IMR-90 (cell line): ENCODE measurements around the gene HUNK. TPM values are rescaled to one million over a fixed set of nuclear protein-coding genes. Genes with fewer than 3 reads are reported as not detected.

Experiments
- ATAC-seq: fragments of 200-7000 bp; cut with Tn5 transposase; 2 replicates; pipeline ENCODE4 v1.9.1; 2020; ENCODE audit warnings: low read depth, mild to moderate bottlenecking, moderate library complexity
- BruUV-seq: library from RNA; stranded (reverse); fragments of 400-500 nt; replicated peaks from 2 replicates; lab custom pipeline; 2021; lab: Mats Ljungman, UMichigan
- CTCF ChIA-PET: fragments of 300-600 bp; formaldehyde crosslinking; extraction: SDS; loops from one replicate; lab custom pipeline; 2021; ENCODE audit warnings: antibody characterized with exemption; lab: Yijun Ruan, JAX
- POLR2A ChIA-PET: fragments of 300-600 bp; sonication (Branson Sonifier 250); formaldehyde crosslinking; loops from one replicate; lab custom pipeline; 2022; ENCODE audit warnings: antibody characterized with exemption; ENCODE audit not compliant: unreplicated experiment; lab: Charles Lee
- DNase-seq: peaks from one replicate; pipeline ENCODE4 v3.0.0; 2013
- H2AFZ ChIP-seq: replicated peaks from 2 replicates; pipeline ENCODE3; 2013; ENCODE audit warnings: low read length, mild to moderate bottlenecking; ENCODE audit not compliant: poor library complexity
- H2AK5ac ChIP-seq: 2 replicates; pipeline ENCODE4 v1.6.1; 2013; ENCODE audit warnings: low read depth, low read length, inconsistent platforms
- H2AK9ac ChIP-seq: replicated peaks from 2 replicates; pipeline ENCODE3; 2013; ENCODE audit warnings: mild to moderate bottlenecking, low read depth, low read length, moderate library complexity; ENCODE audit not compliant: poor library complexity
- H2BK120ac ChIP-seq: 2 replicates; pipeline ENCODE4 v1.6.1; 2013; ENCODE audit warnings: low read depth, low read length, inconsistent platforms
- H2BK15ac ChIP-seq: 3 replicates; pipeline ENCODE4 v1.6.1; 2013; ENCODE audit warnings: low read depth, low read length, inconsistent platforms
- H2BK20ac ChIP-seq: 2 replicates; pipeline ENCODE4 v1.6.1; 2013; ENCODE audit warnings: low read depth, mild to moderate bottlenecking, inconsistent platforms, low read length, moderate library complexity
- H2BK5ac ChIP-seq: 2 replicates; pipeline ENCODE4 v1.6.1; 2013; ENCODE audit warnings: mild to moderate bottlenecking, low read depth, low read length, inconsistent platforms; ENCODE audit not compliant: poor library complexity, severe bottlenecking
- H3K14ac ChIP-seq: replicated peaks from 2 replicates; pipeline ENCODE4 v1.6.1; 2013; ENCODE audit warnings: low read depth, low read length, inconsistent platforms
- H3K18ac ChIP-seq: 2 replicates; pipeline ENCODE4 v1.6.1; 2013; ENCODE audit warnings: low read depth, low read length, control low read depth
- H3K23ac ChIP-seq: 2 replicates; pipeline ENCODE4 v1.6.1; 2013; ENCODE audit warnings: low read depth, low read length, inconsistent platforms
- H3K27ac ChIP-seq: 2 replicates; pipeline ENCODE4 v1.5.1; 2013; ENCODE audit warnings: mild to moderate bottlenecking, control low read depth, low read length; ENCODE audit not compliant: insufficient read depth
- H3K27me3 ChIP-seq: 2 replicates; pipeline ENCODE4 v1.6.1; 2013; ENCODE audit warnings: low read length; ENCODE audit not compliant: control insufficient read depth, insufficient read depth
- H3K36me3 ChIP-seq: 2 replicates; pipeline ENCODE4 v1.6.1; 2013; ENCODE audit warnings: low read length, mixed read lengths; ENCODE audit not compliant: control insufficient read depth, insufficient read depth
- H3K4ac ChIP-seq: 2 replicates; pipeline ENCODE4 v1.6.1; 2013; ENCODE audit warnings: low read depth, low read length, inconsistent platforms
- H3K4me1 ChIP-seq: 2 replicates; pipeline ENCODE4 v1.6.1; 2013; ENCODE audit warnings: low read length, mixed read lengths; ENCODE audit not compliant: control insufficient read depth, insufficient read depth
- H3K4me2 ChIP-seq: 2 replicates; pipeline ENCODE4 v1.6.1; 2013; ENCODE audit warnings: low read depth, mild to moderate bottlenecking, control low read depth, low read length, moderate library complexity
- H3K4me3 ChIP-seq: 2 replicates; pipeline ENCODE4 v1.5.1; 2013; ENCODE audit warnings: low read depth, mild to moderate bottlenecking, control low read depth, low read length, moderate library complexity; ENCODE audit not compliant: insufficient read depth
- H3K56ac ChIP-seq: 2 replicates; pipeline ENCODE4 v1.6.1; 2013; ENCODE audit warnings: low read length, inconsistent platforms; ENCODE audit not compliant: insufficient read depth; ENCODE audit errors: extremely low read depth
- H3K79me1 ChIP-seq, 2 experiments: 2 replicates each; pipeline ENCODE4 v1.6.1; 2013; ENCODE audit warnings: low read length in 2 of 2, inconsistent platforms in 1 of 2, low read depth in 1 of 2
- H3K9ac ChIP-seq: 2 replicates; pipeline ENCODE4 v1.6.1; 2013; ENCODE audit warnings: low read depth, low read length, control low read depth
- H3K9me1 ChIP-seq: 2 replicates; pipeline ENCODE4 v1.6.1; 2013; ENCODE audit warnings: low read length, inconsistent platforms; ENCODE audit not compliant: insufficient read depth
- H3K9me3 ChIP-seq: 2 replicates; pipeline ENCODE4 v1.6.1; 2013; ENCODE audit warnings: low read length; ENCODE audit not compliant: control insufficient read depth, insufficient read depth
- H4K20me1 ChIP-seq: 2 replicates; pipeline ENCODE4 v1.6.1; 2013; ENCODE audit warnings: low read length, inconsistent platforms; ENCODE audit not compliant: insufficient read depth
- H4K5ac ChIP-seq: 2 replicates; pipeline ENCODE4 v1.6.1; 2013; ENCODE audit warnings: mild to moderate bottlenecking, low read depth, low read length, control low read depth
- H4K8ac ChIP-seq, 2 experiments: 2 replicates each; pipeline ENCODE4 v1.6.1; 2013; ENCODE audit warnings: low read depth in 2 of 2, low read length in 2 of 2, control low read depth in 1 of 2, inconsistent platforms in 1 of 2
- H4K91ac ChIP-seq: 2 replicates; pipeline ENCODE4 v1.6.1; 2013; ENCODE audit warnings: low read depth, low read length, inconsistent platforms; ENCODE audit not compliant: insufficient read depth
- BHLHE40 ChIP-seq: fragments of 150-350 bp; IDR thresholded peaks from 2 replicates; pipeline ENCODE4 v1.6.1; 2016; ENCODE audit warnings: mild to moderate bottlenecking, low read depth, low read length
- CEBPB ChIP-seq: IDR thresholded peaks from 2 replicates; pipeline ENCODE4 v1.6.1; 2012; ENCODE audit warnings: low read depth, low read length, improper control_type of control experiment
- CHD1 ChIP-seq: IDR thresholded peaks from 2 replicates; pipeline ENCODE4 v1.6.1; 2012; ENCODE audit warnings: low read depth, low read length, improper control_type of control experiment
- CTCF ChIP-seq: conservative IDR thresholded peaks from 2 replicates; pipeline ENCODE4 v1.5.1; 2012; ENCODE audit warnings: mild to moderate bottlenecking, low read depth, low read length, improper control_type of control experiment
- FOS ChIP-seq: fragments of 150-350 bp; IDR thresholded peaks from 2 replicates; pipeline ENCODE4 v1.6.1; 2016; ENCODE audit warnings: low read depth, low read length
- MAFK ChIP-seq: IDR thresholded peaks from 2 replicates; pipeline ENCODE4 v1.6.1; 2012; ENCODE audit warnings: low read depth, low read length, improper control_type of control experiment
- MAZ ChIP-seq: IDR thresholded peaks from 2 replicates; pipeline ENCODE4 v1.6.1; 2012; ENCODE audit warnings: low read depth, mild to moderate bottlenecking, low read length, improper control_type of control experiment, moderate library complexity, borderline replicate concordance
- MXI1 ChIP-seq: IDR thresholded peaks from 2 replicates; pipeline ENCODE4 v1.6.1; 2012; ENCODE audit warnings: low read depth, mild to moderate bottlenecking, low read length, moderate library complexity, borderline replicate concordance
- NFE2L2 ChIP-seq: fragments of 150-350 bp; IDR thresholded peaks from 2 replicates; pipeline ENCODE4 v1.6.1; 2016; ENCODE audit warnings: low read depth, mild to moderate bottlenecking, low read length
- POLR2A ChIP-seq: IDR thresholded peaks from 2 replicates; pipeline ENCODE4 v1.6.1; 2012; ENCODE audit warnings: mild to moderate bottlenecking, low read depth, low read length
- RAD21 ChIP-seq: IDR thresholded peaks from 2 replicates; pipeline ENCODE4 v1.6.1; 2012; ENCODE audit warnings: low read length, improper control_type of control experiment
- RCOR1 ChIP-seq: IDR thresholded peaks from 2 replicates; pipeline ENCODE4 v1.6.1; 2012; ENCODE audit warnings: mild to moderate bottlenecking, low read length, improper control_type of control experiment; ENCODE audit not compliant: insufficient replicate concordance
- RFX5 ChIP-seq: IDR thresholded peaks from 2 replicates; pipeline ENCODE4 v1.8.0; 2012; ENCODE audit warnings: low read depth, mild to moderate bottlenecking, low read length, moderate library complexity
- SMC3 ChIP-seq: fragments of 150-350 bp; IDR thresholded peaks from 2 replicates; pipeline ENCODE4 v1.6.1; 2016; ENCODE audit warnings: low read depth, mild to moderate bottlenecking, antibody characterized with exemption, low read length, moderate library complexity
- WGBS, 2 experiments: methylation state at CpG; one replicate each; pipeline versions ENCODE4 v1.1.5 to v1.1.7; 2013; ENCODE audit warnings: missing lambda C conversion rate in 2 of 2; ENCODE audit not compliant: insufficient read length in 1 of 2; ENCODE audit errors: extremely low coverage in 2 of 2; 5-methylcytosine and 5-hydroxymethylcytosine counted together
- dilution Hi-C: fragments of 300-500 bp; cut with HindIII; formaldehyde crosslinking; loops from one replicate; pipeline ENCODE4 v1.14.3; 2018; ENCODE audit warnings: low sequenced_read_pairs; ENCODE audit not compliant: unreplicated experiment
- in situ Hi-C: fragments of 300-500 bp; cut with MboI; formaldehyde crosslinking; loops from 3 replicates; pipeline ENCODE4 v1.14.3; 2019; ENCODE audit warnings: low sequenced_read_pairs, inconsistent platforms, mixed read lengths
- intact Hi-C: fragments of 100-400 bp; cut with micrococcal nuclease; formaldehyde crosslinking; loops from 2 replicates; pipeline ENCODE4 v1.10.0; 2022
- polyA plus RNA-seq, 3 experiments: library from polyadenylated mRNA; depleted of rRNA; stranded (reverse); fragments of >200 nt; gene quantifications; 2 replicates each; pipeline ENCODE4 v1.2.3, GENCODE V29; 2012; ENCODE audit warnings: low replicate concordance in 1 of 3
- total RNA-seq: library from RNA; depleted of rRNA; stranded (reverse); fragments of >200 nt; gene quantifications from 2 replicates; pipeline ENCODE4 v1.2.3, GENCODE V29; 2012
- TF ChIP-seq, protein P1 (sequence below): fragments of 150-350 bp; IDR thresholded peaks from 2 replicates; pipeline ENCODE4 v1.6.1; 2017; ENCODE audit warnings: mild to moderate bottlenecking, antibody characterized with exemption, low read length, low read depth
- TF ChIP-seq, protein P2 (sequence below): fragments of 150-350 bp; IDR thresholded peaks from 2 replicates; pipeline ENCODE4 v1.6.1; 2016; ENCODE audit warnings: low read depth, mild to moderate bottlenecking, low read length, moderate library complexity, borderline replicate concordance

HUNK gene
- total and polyA plus RNA-seq, 2 of the 4 experiments (the other 2 are of a cell fraction) = 1.0 to 2.0 TPM

- CTCF ChIA-PET = no interaction called here
- BruUV-seq = no TSS peak
- intact Hi-C loops = no loop called here
- H3K9me3 ChIP-seq = no peaks in the 10 kb centered on the region
- no peaks in the 10 kb centered on the region for H4K20me1 ChIP-seq
- no peak overlapping the region for H2BK20ac ChIP-seq
- no peak overlapping the region for H2AFZ ChIP-seq
- TF ChIP-seq, protein P1, sequence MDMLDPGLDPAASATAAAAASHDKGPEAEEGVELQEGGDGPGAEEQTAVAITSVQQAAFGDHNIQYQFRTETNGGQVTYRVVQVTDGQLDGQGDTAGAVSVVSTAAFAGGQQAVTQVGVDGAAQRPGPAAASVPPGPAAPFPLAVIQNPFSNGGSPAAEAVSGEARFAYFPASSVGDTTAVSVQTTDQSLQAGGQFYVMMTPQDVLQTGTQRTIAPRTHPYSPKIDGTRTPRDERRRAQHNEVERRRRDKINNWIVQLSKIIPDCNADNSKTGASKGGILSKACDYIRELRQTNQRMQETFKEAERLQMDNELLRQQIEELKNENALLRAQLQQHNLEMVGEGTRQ = no peak
- TF ChIP-seq FOS (no peak), POLR2A (no peak), MXI1 (no peak), CHD1 (no peak), CEBPB (no peak), NFE2L2 (no peak), MAFK (no peak), RFX5 (no peak), RCOR1 (no peak), MAZ (no peak), RAD21 (no peak), SMC3 (no peak), CTCF (no peak), BHLHE40 (no peak)
- TF ChIP-seq, protein P2, sequence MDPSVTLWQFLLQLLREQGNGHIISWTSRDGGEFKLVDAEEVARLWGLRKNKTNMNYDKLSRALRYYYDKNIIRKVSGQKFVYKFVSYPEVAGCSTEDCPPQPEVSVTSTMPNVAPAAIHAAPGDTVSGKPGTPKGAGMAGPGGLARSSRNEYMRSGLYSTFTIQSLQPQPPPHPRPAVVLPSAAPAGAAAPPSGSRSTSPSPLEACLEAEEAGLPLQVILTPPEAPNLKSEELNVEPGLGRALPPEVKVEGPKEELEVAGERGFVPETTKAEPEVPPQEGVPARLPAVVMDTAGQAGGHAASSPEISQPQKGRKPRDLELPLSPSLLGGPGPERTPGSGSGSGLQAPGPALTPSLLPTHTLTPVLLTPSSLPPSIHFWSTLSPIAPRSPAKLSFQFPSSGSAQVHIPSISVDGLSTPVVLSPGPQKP = no peak
- ATAC-seq = no peak
- no peak overlapping the region for H3K4me3 ChIP-seq
- H3K36me3 ChIP-seq = peaks cover 2% of the 10 kb centered on the region; the same call in 1 of the 2 replicates
- 50% methylated on average over 1 of the region's 7 CpGs; no CpG with 5 or more reads in 1 of the 2 experiments for WGBS, 2 experiments
- no peak overlapping the region for H3K56ac ChIP-seq
- H2BK5ac ChIP-seq = no peak overlapping the region
- H4K8ac ChIP-seq = no peak overlapping the region
- no peak overlapping the region for H3K27ac ChIP-seq
- H4K5ac ChIP-seq = no peak overlapping the region
- no peak for DNase-seq
- dilution Hi-C loops = no loop called here
- H3K18ac ChIP-seq = no peak overlapping the region
- in situ Hi-C loops = no loop called here
- no peak overlapping the region for H4K91ac ChIP-seq
- H3K27me3 ChIP-seq = no peaks in the 10 kb centered on the region
- no peak overlapping the region for H2BK15ac ChIP-seq
- H3K4me2 ChIP-seq = no peak overlapping the region
- peaks cover 8% of the 10 kb centered on the region for H3K4me1 ChIP-seq
- no peak overlapping the region for H2AK5ac ChIP-seq
- H3K79me1 ChIP-seq = peaks cover 3% of the 10 kb centered on the region in 2 experiments; a peak in 2 of 4 replicates
- peaks cover 10% of the 10 kb centered on the region for H3K9me1 ChIP-seq
- POLR2A ChIA-PET = no interaction called here
- no peak overlapping the region for H3K9ac ChIP-seq
- no peak overlapping the region for H3K14ac ChIP-seq
- H3K23ac ChIP-seq = no peak overlapping the region
- H2AK9ac ChIP-seq = no peak overlapping the region
- H2BK120ac ChIP-seq = no peak overlapping the region
- no peak overlapping the region for H3K4ac ChIP-seq
These were observed 57.2 kb downstream of the HUNK start for GRCh38 chr21:31930001-31930400.
